HG03469 (cell line): ENCODE measurements around the gene VNN1.
"Not testable (repeated sequence)": the region's sequence is repeated elsewhere in the genome, so short reads cannot be mapped to it uniquely, and the experiment has no call there.

ENCODE experiments used
- ATAC-seq: cut with Tn5 transposase; IDR thresholded peaks from one replicate; pipeline ENCODE4 v1.9.1; 2021; ENCODE audit warnings: mild to moderate bottlenecking, moderate library complexity, moderate number of reproducible peaks; ENCODE audit not compliant: unreplicated experiment

VNN1 gene

GRCh38 chr6:132725947-132726607 lies 12.2 kb upstream of the VNN1 start:
- peak; percentile 68 for ATAC-seq

GRCh38 chr6:132725471-132725870 lies 11.6 kb upstream of the VNN1 start:
- no peak for ATAC-seq

- ATAC-seq: no peak
Measured at GRCh38 chr6:132719736-132720448, 6.0 kb upstream of the VNN1 start.

- no peak for ATAC-seq
Measured at GRCh38 chr6:132715881-132716637, 2.2 kb upstream of the VNN1 start.

GRCh38 chr6:132715204-132715603 lies 1.3 kb upstream of the VNN1 start:
- ATAC-seq: no peak

- no peak for ATAC-seq
Measured at GRCh38 chr6:132714160-132714559, 305 bp upstream of the VNN1 start.

GRCh38 chr6:132712366-132712765 lies 1.5 kb downstream of the VNN1 start:
- ATAC-seq: no peak

- no peak for ATAC-seq
Measured at GRCh38 chr6:132708771-132709170, 5.1 kb downstream of the VNN1 start.

GRCh38 chr6:132708002-132708401 lies 5.9 kb downstream of the VNN1 start:
- no peak for ATAC-seq

GRCh38 chr6:132706756-132707155 lies 7.1 kb downstream of the VNN1 start:
- not testable (repeated sequence) for ATAC-seq

GRCh38 chr6:132703936-132704335 lies 9.9 kb downstream of the VNN1 start:
- ATAC-seq: no peak

GRCh38 chr6:132698608-132699007 lies 15.2 kb downstream of the VNN1 start:
- ATAC-seq: peak; percentile 79

- ATAC-seq: no peak
Measured at GRCh38 chr6:132695773-132696172, 18.1 kb downstream of the VNN1 start.

GRCh38 chr6:132693478-132693877 lies 20.4 kb downstream of the VNN1 start:
- no peak for ATAC-seq

- no peak for ATAC-seq
Measured at GRCh38 chr6:132690678-132691077, 23.2 kb downstream of the VNN1 start.

GRCh38 chr6:132687306-132687705 lies 26.5 kb downstream of the VNN1 start:
- no peak for ATAC-seq

GRCh38 chr6:132686531-132686930 lies 27.3 kb downstream of the VNN1 start:
- no peak for ATAC-seq

GRCh38 chr6:132685009-132685408 lies 28.8 kb downstream of the VNN1 start:
- no peak for ATAC-seq

GRCh38 chr6:132684272-132684671 lies 29.6 kb downstream of the VNN1 start:
- ATAC-seq: no peak

GRCh38 chr6:132683543-132683942 lies 30.3 kb downstream of the VNN1 start:
- ATAC-seq: no peak

GRCh38 chr6:132679094-132679493 lies 34.8 kb downstream of the VNN1 start:
- not testable (repeated sequence) for ATAC-seq

- ATAC-seq: no peak
Measured at GRCh38 chr6:132675749-132676148, 38.1 kb downstream of the VNN1 start.
